ENCODE data around the gene DNAJC21. TPM values are rescaled to one million over a fixed set of nuclear protein-coding genes. Genes with fewer than 3 reads are reported as not detected.
A peak's percentile ranks its signal among the peaks of the same experiment; 100 is the strongest.

Gene DNAJC21
- total and polyA plus RNA-seq, 7 donors = 49.3 to 113 (median 64.3) TPM

GRCh38 chr5:34897646-34898045 is 31.7 kb upstream of the DNAJC21 start:
- DNase-seq (no peak), ATAC-seq (no peak)
- H3K4me1 ChIP-seq = no peaks in the 10 kb centered on the region
- TF ChIP-seq CTCF (IDR thresholded peaks at IDR 0.05) = no peak
- H3K36me3 ChIP-seq (ENCODE audit: insufficient read depth in 1 of 2, low read depth in 1 of 2) = peaks cover 0 to 25% of the 10 kb centered on the region in 2 donors
- intact Hi-C loops (cut with DNase I) = loop anchor here (2.0 to 5.0 kb wide), 4 partner anchors 375 to 411 kb away; no protein-coding TSS in a partner anchor
- H3K9me3 ChIP-seq = no peaks in the 10 kb centered on the region
- H3K4me3 ChIP-seq = no peak overlapping the region
- H3K27me3 ChIP-seq (ENCODE audit: insufficient read depth in 3 of 3, low read length in 2 of 3) = no peaks in the 10 kb centered on the region
- H3K27ac ChIP-seq = no peak overlapping the region

DNA sequence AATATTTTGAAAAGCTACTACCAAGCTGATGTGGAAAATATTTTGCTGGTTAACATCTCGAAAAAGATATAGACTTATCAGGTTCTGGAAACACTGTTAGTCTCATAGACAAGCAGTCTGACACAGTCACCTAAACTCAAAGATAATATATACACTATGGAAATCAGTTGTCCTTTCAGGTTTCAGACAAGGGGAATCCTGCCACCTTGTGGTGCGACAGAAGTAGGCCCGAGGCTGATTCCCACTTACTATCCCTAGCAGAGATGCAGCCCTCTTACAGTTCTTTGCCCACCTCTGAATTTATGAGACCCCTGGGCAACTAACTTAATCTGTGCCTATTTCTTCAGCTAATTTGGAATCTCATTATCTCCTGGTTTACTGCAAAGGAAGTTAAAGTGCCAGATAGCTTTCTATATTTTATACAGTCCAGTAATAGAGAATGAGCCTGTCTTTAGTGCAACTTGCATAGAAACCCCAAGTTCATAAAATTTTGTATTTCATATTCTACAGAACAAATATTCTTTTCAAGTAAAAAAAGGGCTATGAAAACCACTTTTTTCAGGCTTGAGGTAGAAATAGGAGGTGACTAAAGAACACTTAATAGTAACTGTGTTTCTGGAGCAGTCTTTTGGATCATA is 31.0 kb upstream of the DNAJC21 start:
- Histone ChIP-seq H3K4me1 (no peaks in the 10 kb centered on the region), H3K36me3 (ENCODE audit: insufficient read depth in 1 of 2, low read depth in 1 of 2) (peaks cover 0 to 25% of the 10 kb centered on the region in 2 donors), H3K27ac (no peak overlapping the region), H3K9me3 (no peaks in the 10 kb centered on the region), H3K27me3 (ENCODE audit: insufficient read depth in 3 of 3, low read length in 2 of 3) (no peaks in the 10 kb centered on the region), H3K4me3 (no peak overlapping the region)
- peak; percentile 81 for TF ChIP-seq CTCF (IDR thresholded peaks at IDR 0.05)
- DNase-seq (peak; percentile 39 to 56), ATAC-seq (peak; percentile 51 to 84 (median 62))
- intact Hi-C loops (cut with DNase I) = loop anchor here (2.0 to 5.0 kb wide), 3 partner anchors 376 to 411 kb away; no protein-coding TSS in a partner anchor
- 1 to 3% (median 1%) methylated on average over 3 of the region's 3 CpGs for WGBS, 3 donors

DNA sequence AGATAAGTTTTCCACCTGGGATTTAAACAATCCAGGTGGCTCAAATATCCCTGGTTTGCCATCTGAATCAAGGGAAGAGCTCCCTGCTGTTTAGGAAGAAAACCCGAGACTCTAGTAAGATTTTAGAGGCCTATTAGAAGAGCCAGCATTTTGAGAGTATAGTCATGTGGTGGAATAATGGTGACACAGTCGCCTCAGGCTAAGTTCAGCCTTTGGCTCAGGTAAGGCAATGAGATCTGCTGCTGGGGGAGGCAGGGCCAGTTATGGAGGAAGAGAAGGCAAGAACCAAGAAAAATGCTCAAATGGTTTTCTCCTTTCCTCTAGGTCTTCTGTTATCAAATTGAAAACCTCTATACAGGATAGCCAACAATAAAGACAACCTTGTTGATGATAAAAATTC is 30.3 kb upstream of the DNAJC21 start:
- no peaks in the 10 kb centered on the region for H3K9me3 ChIP-seq
- ATAC-seq (no peak), DNase-seq (no peak)
- no peaks in the 10 kb centered on the region for H3K27me3 ChIP-seq (ENCODE audit: insufficient read depth in 3 of 3, low read length in 2 of 3)
- H3K4me1 ChIP-seq = no peaks in the 10 kb centered on the region
- peaks cover 0 to 25% of the 10 kb centered on the region in 2 donors for H3K36me3 ChIP-seq (ENCODE audit: insufficient read depth in 1 of 2, low read depth in 1 of 2)
- no peak for TF ChIP-seq CTCF (IDR thresholded peaks at IDR 0.05)
- no peak overlapping the region for H3K27ac ChIP-seq
- intact Hi-C loops (cut with DNase I) = loop anchor here (2.0 to 5.0 kb wide), 3 partner anchors 376 to 412 kb away; no protein-coding TSS in a partner anchor
- WGBS, 3 donors = 84 to 95% (median 91%) methylated on average over 2 of the region's 2 CpGs
- H3K4me3 ChIP-seq = no peak overlapping the region

- ATAC-seq (no peak), DNase-seq (no peak)
- H3K27me3 ChIP-seq (ENCODE audit: insufficient read depth in 3 of 3, low read length in 2 of 3) = no peaks in the 10 kb centered on the region
These were observed 28.7 kb upstream of the DNAJC21 start for GRCh38 chr5:34900652-34901051.

More at GRCh38 chr5:34900652-34901051, 28.7 kb upstream of the DNAJC21 start:
- TF ChIP-seq CTCF (IDR thresholded peaks at IDR 0.05) = no peak
- 89 to 95% (median 90%) methylated on average over 6 of the region's 6 CpGs for WGBS, 3 donors
- Histone ChIP-seq H3K9me3 (no peaks in the 10 kb centered on the region), H3K27ac (no peak overlapping the region), H3K4me3 (no peak overlapping the region), H3K36me3 (ENCODE audit: insufficient read depth in 1 of 2, low read depth in 1 of 2) (peaks cover 7 to 41% of the 10 kb centered on the region in 2 donors), H3K4me1 (no peaks in the 10 kb centered on the region)
- intact Hi-C loops (cut with DNase I) = no loop called here
